GM20000 (cell line): Measurements from ENCODE around the gene WDHD1.
"Not testable (repeated sequence)": the region's sequence is repeated elsewhere in the genome, so short reads cannot be mapped to it uniquely, and the experiment has no call there.

Source experiments
- DNase-seq: peaks from one replicate; pipeline ENCODE4 v3.0.0; 2012; ENCODE audit warnings: low spot score
- TF ChIP-seq, protein P1 (sequence below): IDR thresholded peaks from 2 replicates; pipeline ENCODE4 v1.5.1; 2012; ENCODE audit warnings: mild to moderate bottlenecking, control low read depth; ENCODE audit errors: extremely low read depth, missing control alignments

WDHD1 gene

DNA sequence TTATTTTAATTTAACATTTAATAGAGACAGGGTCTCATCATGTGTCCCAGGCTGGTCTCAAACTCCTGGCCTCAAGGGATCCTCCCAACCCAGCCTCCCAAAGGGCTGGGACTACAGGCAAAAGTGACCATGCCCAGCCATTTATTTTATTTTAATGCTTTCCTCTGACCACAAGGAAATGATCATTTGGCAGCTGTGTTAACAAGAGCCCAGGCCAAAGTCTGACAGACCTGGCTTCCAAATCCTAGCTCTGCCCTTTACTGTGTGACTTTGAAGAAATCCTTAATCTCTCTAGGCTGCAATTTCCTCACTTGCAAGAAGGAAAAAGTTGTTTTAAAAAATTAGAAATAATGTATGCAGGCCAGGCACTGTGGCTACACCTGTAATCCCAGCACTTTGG is 107.6 kb downstream of the WDHD1 start:
- no peak for DNase-seq
- TF ChIP-seq, protein P1, sequence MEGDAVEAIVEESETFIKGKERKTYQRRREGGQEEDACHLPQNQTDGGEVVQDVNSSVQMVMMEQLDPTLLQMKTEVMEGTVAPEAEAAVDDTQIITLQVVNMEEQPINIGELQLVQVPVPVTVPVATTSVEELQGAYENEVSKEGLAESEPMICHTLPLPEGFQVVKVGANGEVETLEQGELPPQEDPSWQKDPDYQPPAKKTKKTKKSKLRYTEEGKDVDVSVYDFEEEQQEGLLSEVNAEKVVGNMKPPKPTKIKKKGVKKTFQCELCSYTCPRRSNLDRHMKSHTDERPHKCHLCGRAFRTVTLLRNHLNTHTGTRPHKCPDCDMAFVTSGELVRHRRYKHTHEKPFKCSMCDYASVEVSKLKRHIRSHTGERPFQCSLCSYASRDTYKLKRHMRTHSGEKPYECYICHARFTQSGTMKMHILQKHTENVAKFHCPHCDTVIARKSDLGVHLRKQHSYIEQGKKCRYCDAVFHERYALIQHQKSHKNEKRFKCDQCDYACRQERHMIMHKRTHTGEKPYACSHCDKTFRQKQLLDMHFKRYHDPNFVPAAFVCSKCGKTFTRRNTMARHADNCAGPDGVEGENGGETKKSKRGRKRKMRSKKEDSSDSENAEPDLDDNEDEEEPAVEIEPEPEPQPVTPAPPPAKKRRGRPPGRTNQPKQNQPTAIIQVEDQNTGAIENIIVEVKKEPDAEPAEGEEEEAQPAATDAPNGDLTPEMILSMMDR, result no peak

DNA sequence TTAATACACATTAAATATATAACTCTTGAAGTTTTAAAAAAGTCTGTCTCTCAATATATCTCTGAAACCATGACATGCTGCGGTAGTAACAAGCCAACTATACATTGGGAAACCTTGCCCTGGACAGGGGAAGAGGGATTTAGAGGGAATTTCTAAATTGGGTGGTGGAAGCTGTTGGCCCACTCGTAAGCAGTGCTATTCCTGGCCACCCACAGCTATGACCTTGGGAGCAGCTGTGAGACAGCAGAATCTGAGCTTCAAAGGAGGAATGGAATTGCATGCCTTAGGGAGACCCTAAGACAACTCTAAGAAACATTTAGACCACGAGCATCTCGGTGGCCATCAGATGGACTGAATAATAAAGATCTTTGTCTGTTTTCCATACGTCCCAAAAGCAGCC is 108.5 kb downstream of the WDHD1 start:
- DNase-seq, result no peak
- TF ChIP-seq, protein P1, result no peak

DNA sequence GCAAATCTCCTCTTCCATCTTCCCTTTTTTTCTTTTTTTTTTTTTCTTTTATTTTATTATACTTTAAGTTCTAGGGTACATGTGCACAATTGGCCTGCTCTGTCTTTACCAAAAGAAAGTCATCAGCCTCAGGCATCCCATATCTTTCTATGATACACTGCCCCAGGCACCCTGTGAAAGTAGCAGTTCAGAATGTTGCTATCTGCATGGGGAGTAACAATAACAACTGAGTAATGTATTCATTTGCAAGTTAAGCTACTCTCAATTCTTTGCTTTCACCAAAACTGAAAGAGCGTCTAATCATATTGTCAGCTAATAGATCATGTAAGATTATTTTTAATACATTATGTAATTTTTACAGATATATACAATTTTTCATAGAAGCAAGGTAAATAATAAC is 110.8 kb downstream of the WDHD1 start:
- no peak for DNase-seq
- TF ChIP-seq, protein P1, result no peak

DNA sequence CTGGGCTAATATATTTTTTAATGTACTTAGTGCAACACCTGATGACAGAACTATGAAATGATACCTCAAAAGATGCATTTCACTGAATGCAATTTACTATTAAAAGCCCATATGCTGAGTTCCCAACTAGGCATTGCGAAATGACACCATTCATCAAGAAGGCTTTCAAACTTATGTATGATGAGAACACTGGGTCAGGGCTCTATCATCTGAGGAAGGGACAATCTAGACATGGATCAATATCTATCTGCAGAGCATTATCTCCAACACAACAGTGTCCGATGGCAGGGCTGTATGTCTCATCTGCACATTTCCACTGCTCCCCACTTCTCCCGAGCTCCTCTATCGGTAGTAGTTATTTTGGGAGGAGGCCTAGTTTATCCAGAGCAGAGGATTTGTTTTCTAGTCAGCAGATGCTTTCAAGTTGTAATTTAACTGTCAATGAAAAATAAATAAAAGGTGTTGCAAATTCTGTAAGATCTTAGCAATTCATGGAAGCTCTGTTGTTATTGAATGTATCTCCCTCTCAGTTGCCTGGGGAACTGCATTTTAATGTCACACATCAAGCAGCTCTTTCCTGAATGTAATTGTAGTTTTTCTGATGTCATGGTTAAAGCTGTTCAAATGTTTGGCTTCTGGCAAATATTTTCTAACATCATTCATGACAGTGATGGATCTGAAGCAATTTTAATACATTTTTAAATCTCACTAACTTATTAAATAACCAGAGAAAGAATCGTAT is 116.9 kb downstream of the WDHD1 start:
- TF ChIP-seq, protein P1, result no peak
- DNase-seq, result no peak

DNA sequence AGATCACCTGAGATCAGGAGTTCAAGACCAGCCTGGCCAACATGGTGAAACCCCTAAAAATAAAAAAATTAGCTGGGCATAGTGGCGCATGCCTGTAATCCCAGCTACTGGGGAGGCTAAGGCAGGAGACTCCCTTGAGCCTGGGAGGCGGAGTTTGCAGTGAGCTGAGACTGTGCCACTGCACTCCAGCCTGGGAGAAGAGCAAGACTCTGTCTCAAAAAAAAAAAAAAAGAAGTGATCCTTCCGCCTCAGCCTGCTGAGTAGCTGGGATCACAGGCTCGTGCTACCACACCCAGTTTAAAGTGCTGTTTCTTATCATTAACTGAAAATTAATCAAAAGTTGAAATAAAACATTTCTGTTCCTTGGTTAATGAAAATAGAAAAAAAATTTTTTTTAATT is 117.9 kb downstream of the WDHD1 start:
- DNase-seq, result not testable (repeated sequence)

DNA sequence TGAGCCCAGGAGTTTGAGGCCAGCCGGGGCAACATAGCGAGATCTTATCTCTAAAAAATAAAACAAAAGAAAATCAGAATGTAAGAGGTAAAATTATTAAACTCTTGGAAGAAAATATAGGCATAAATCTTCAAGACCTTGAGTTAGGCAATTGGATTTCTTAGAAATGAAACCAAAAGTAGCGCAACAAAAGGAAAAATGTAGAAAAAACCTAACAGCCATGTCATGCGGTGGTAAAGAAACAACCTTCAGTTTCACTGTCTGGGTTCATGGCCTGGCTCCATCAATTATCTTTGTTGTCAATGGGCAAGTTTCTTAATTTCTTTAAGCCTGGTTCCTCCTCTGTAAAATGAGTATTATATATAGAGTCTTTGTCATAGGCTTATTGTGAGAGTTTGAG is 118.7 kb downstream of the WDHD1 start:
- DNase-seq, result peak; percentile 46
- TF ChIP-seq, protein P1, result no peak

DNA sequence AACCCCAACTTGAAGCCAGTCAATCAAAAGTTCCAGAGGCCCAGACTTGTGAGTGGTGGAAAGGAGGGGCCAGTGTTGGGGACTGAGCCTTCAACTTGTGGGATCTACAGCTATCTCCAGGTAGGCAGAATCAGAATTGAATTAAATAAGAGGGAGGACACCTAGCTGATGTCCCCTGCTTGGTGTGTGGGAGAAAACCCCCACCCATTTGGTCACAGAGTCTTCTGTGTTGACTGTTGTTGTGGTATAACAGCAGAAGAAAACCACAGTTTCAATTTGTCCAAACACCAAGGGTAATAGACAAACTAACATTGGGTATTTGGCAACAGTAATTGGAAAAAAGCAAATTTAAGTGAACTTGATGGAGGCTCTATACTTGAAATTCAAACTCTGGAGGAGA is 120.8 kb downstream of the WDHD1 start:
- TF ChIP-seq, protein P1, result no peak
- no peak for DNase-seq
